H1 (cell line): ENCODE measurements around the gene CD99.

Experiments
- BACH1 ChIP-seq: IDR thresholded peaks from 2 replicates; pipeline ENCODE4 v1.6.1; 2012; ENCODE audit warnings: low read length, improper control_type of control experiment
- CEBPB ChIP-seq: IDR thresholded peaks from 2 replicates; pipeline ENCODE4 v1.6.1; 2012; ENCODE audit warnings: low read depth, low read length
- CHD1 ChIP-seq: IDR thresholded peaks from 2 replicates; pipeline ENCODE4 v1.6.1; 2012; ENCODE audit warnings: low read depth, low read length, improper control_type of control experiment
- CTCF ChIP-seq, 3 experiments: IDR thresholded peaks; 1 replicate in 2 of 3; 2 replicates in 1 of 3; pipeline versions ENCODE4 v1.5.1 to v1.6.1; 2011; ENCODE audit warnings: low read length in 3 of 3, mild to moderate bottlenecking in 3 of 3, inconsistent platforms in 2 of 3, low read depth in 1 of 3, moderate library complexity in 1 of 3; ENCODE audit not compliant: insufficient read depth in 1 of 3; ENCODE audit errors: control extremely low read depth in 1 of 3
- PHF8 ChIP-seq: fragments of 200-600 bp; sonication (generic); conservative IDR thresholded peaks from 2 replicates; pipeline ENCODE4 v1.7.1; 2012; ENCODE audit warnings: low read depth, mild to moderate bottlenecking, inconsistent platforms, low read length, moderate library complexity
- POLR2A ChIP-seq, 2 experiments: IDR thresholded peaks; 1 replicate in 1 of 2; 2 replicates in 1 of 2; pipeline ENCODE4 v1.6.1; 2011; ENCODE audit warnings: low read depth in 2 of 2, low read length in 2 of 2, mild to moderate bottlenecking in 2 of 2; ENCODE audit errors: control extremely low read depth in 1 of 2
- POLR2AphosphoS5 ChIP-seq: IDR thresholded peaks from 2 replicates; pipeline ENCODE4 v1.6.1; 2011; ENCODE audit warnings: low read depth, low read length
- RAD21 ChIP-seq, 2 experiments: IDR thresholded peaks in 1 of 2; conservative IDR thresholded peaks in 1 of 2; 2 replicates each; pipeline ENCODE4 v1.6.1; 2011; ENCODE audit warnings: low read depth in 2 of 2, low read length in 2 of 2, improper control_type of control experiment in 1 of 2, inconsistent platforms in 1 of 2, mild to moderate bottlenecking in 1 of 2, moderate library complexity in 1 of 2
- RNF2 ChIP-seq: fragments of 200-900, 300-1000 bp; sonication (generic); IDR thresholded peaks from 2 replicates; pipeline ENCODE4 v1.7.1; 2016; ENCODE audit warnings: borderline replicate concordance, low read depth, mild to moderate bottlenecking, antibody characterized with exemption, low read length; ENCODE audit not compliant: poor library complexity, severe bottlenecking; ENCODE audit errors: missing control alignments
- RXRA ChIP-seq: IDR thresholded peaks from 2 replicates; pipeline ENCODE4 v1.6.1; 2011; ENCODE audit warnings: low read depth, mild to moderate bottlenecking, low read length, moderate library complexity; ENCODE audit not compliant: insufficient read depth
- SP1 ChIP-seq: IDR thresholded peaks from 2 replicates; pipeline ENCODE4 v1.6.1; 2011; ENCODE audit warnings: low read depth, low read length
- TAF1 ChIP-seq: IDR thresholded peaks from 2 replicates; pipeline ENCODE4 v1.6.1; 2011; ENCODE audit warnings: mild to moderate bottlenecking, low read depth, low read length
- USF2 ChIP-seq: IDR thresholded peaks from 2 replicates; pipeline ENCODE4 v1.6.1; 2011; ENCODE audit warnings: low read length, improper control_type of control experiment

- TF ChIP-seq RAD21 (IDR thresholded peaks at IDR 0.05 in 1 of 2, conservative IDR thresholded peaks at IDR 0.05 in 1 of 2; ENCODE audit: low read depth in 2 of 2, low read length in 2 of 2) (no peak), USF2 (no peak), CTCF (IDR thresholded peaks at IDR 0.05; ENCODE audit: control extremely low read depth in 1 of 3, insufficient read depth in 1 of 3, low read depth in 1 of 3, low read length in 3 of 3) (no peak), BACH1 (no peak), POLR2A (IDR thresholded peaks at IDR 0.05; ENCODE audit: control extremely low read depth in 1 of 2, low read depth in 2 of 2, low read length in 2 of 2) (no peak), SP1 (no peak), CEBPB (no peak), PHF8 (no peak), RNF2 (no peak), CHD1 (no peak), TAF1 (no peak), RXRA (no peak), POLR2AphosphoS5 (no peak)
Observed at GRCh38 chrX:2697741-2698299, 6.7 kb downstream of the CD99 start.
